Measurements from ENCODE around the gene STXBP5L.
"Not testable (repeated sequence)": the region's sequence is repeated elsewhere in the genome, so short reads cannot be mapped to it uniquely, and the experiment has no call there.

STXBP5L gene

GRCh38 chr3:121232309-121233225, 324.6 kb downstream of the STXBP5L start:
- DNase-seq, result no peak

GRCh38 chr3:121243208-121243607, 335.2 kb downstream of the STXBP5L start:
- DNase-seq, result no peak

GRCh38 chr3:121252676-121253075, 344.7 kb downstream of the STXBP5L start:
- no peak for DNase-seq

GRCh38 chr3:121269389-121269788, 361.4 kb downstream of the STXBP5L start:
- DNase-seq, result no peak

- DNase-seq, result no peak
Measured at GRCh38 chr3:121274411-121274810, 366.4 kb downstream of the STXBP5L start.

- no peak for DNase-seq
Measured at GRCh38 chr3:121295452-121295851, 387.4 kb downstream of the STXBP5L start.

- DNase-seq, result no peak
Measured at GRCh38 chr3:121295979-121296378, 388.0 kb downstream of the STXBP5L start.

- DNase-seq, result no peak
Measured at GRCh38 chr3:121324320-121324719, 416.3 kb downstream of the STXBP5L start.

- no peak for DNase-seq
Measured at GRCh38 chr3:121330118-121330517, 422.1 kb downstream of the STXBP5L start.

GRCh38 chr3:121330634-121331033, 422.6 kb downstream of the STXBP5L start:
- no peak for DNase-seq

- not testable (repeated sequence) for DNase-seq
Measured at GRCh38 chr3:121355960-121356359, 448.0 kb downstream of the STXBP5L start.

- DNase-seq, result no peak
Measured at GRCh38 chr3:121362035-121362734, 454.2 kb downstream of the STXBP5L start.

GRCh38 chr3:121388308-121388707, 480.3 kb downstream of the STXBP5L start:
- DNase-seq, result not testable (repeated sequence)

- DNase-seq, result not testable (repeated sequence)
Measured at GRCh38 chr3:121395967-121396366, 488.0 kb downstream of the STXBP5L start.

GRCh38 chr3:121398051-121398450, 490.0 kb downstream of the STXBP5L start:
- DNase-seq, result not testable (repeated sequence)

- no peak for DNase-seq
Measured at GRCh38 chr3:121399820-121400219, 491.8 kb downstream of the STXBP5L start.

GRCh38 chr3:121405631-121406030, 497.6 kb downstream of the STXBP5L start:
- no peak for DNase-seq

- no peak for DNase-seq
Measured at GRCh38 chr3:121411523-121411922, 503.5 kb downstream of the STXBP5L start.

GRCh38 chr3:121414924-121415323, 506.9 kb downstream of the STXBP5L start:
- no peak for DNase-seq

GRCh38 chr3:121418182-121418581, 510.2 kb downstream of the STXBP5L start:
- no peak for DNase-seq

GRCh38 chr3:121424549-121424948, 516.5 kb downstream of the STXBP5L start:
- no peak for DNase-seq

- no peak for DNase-seq
Measured at GRCh38 chr3:121430664-121431215, 522.7 kb downstream of the STXBP5L start.

GRCh38 chr3:121431726-121432517, 523.9 kb downstream of the STXBP5L start:
- DNase-seq, result peak; percentile 20
